Tibial artery (tissue), 4 donors: Measurements from ENCODE around the gene NDUFS7.

Experiments
- DNase-seq, 2 donors: peaks; one replicate each; pipeline ENCODE4 v3.0.0-alpha.2; 2019
- H3K27ac ChIP-seq, 2 donors: fragments of 200-600 bp; sonication (generic) in 1 of 2; 1 replicate in 1 of 2; 2 replicates in 1 of 2; pipeline ENCODE4 v1.5.1; 2018 to 2019; ENCODE audit warnings: mild to moderate bottlenecking in 1 of 2
- H3K27me3 ChIP-seq, 2 donors: fragments of 200-600 bp; sonication (generic) in 1 of 2; one replicate each; pipeline versions ENCODE4 v1.5.1 to v1.6.0; 2016 to 2019
- H3K36me3 ChIP-seq, 3 donors: fragments of 200-600 bp; sonication (generic) in 2 of 3; one replicate each; pipeline ENCODE4 v1.5.1; 2016 to 2019; ENCODE audit warnings: mild to moderate bottlenecking in 2 of 3
- H3K4me1 ChIP-seq, 4 donors: fragments of 200-600 bp; sonication (generic) in 2 of 4; 1 replicate in 3 of 4; 2 replicates in 1 of 4; pipeline ENCODE4 v1.5.1; 2016 to 2019
- H3K4me3 ChIP-seq, 2 donors: fragments of 200-600 bp; sonication (generic) in 1 of 2; 1 replicate in 1 of 2; 2 replicates in 1 of 2; pipeline ENCODE4 v1.5.1; 2018 to 2019; ENCODE audit warnings: mild to moderate bottlenecking in 2 of 2
- H3K9me3 ChIP-seq, 3 donors: fragments of 200-600 bp; sonication (generic) in 1 of 3; one replicate each; pipeline ENCODE4 v1.5.1; 2016 to 2019
- intact Hi-C: fragments of 100-400 bp; cut with DNase I; formaldehyde crosslinking; loops from one replicate; pipeline ENCODE4 v1.15.0; 2023; ENCODE audit warnings: low total_unique reads
- TF ChIP-seq, protein P1 (sequence below), 2 experiments: fragments of 200-600 bp in 1 of 2; fragments of 450-650 bp in 1 of 2; IDR thresholded peaks; one replicate each; pipeline ENCODE4 v1.5.1; 2017 to 2019; ENCODE audit warnings: antibody characterized with exemption in 2 of 2, mild to moderate bottlenecking in 1 of 2, moderate library complexity in 1 of 2

Gene NDUFS7

DNA sequence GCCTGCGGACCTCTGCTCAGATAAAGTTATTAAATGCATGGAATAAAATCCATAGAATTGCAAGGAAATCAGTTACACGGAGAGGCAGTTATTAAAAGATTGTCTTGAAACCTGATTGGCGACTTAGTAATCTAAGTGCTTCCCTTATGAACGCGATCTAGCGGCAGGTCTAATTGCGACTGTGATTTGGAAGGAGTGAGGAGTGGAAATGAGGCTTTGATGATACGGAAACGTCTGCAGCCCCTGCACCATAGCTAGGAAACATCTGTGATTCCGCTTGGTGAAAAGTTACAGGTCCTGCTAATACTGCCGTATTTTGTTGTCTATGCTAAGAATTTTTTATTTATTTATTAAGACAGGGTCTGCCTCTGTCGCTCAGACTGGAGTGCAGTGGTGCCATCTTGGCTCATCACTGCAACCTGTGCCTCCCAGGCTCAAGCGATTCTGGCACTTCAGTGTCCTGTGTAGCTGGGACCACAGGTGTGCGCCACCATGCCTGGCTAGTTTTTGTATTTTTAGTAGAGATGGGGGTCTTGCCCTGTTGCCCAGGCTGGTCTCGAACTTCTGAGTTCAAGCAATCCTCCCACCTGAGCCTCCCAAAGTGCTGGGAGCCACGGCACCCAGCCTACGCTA is 887 bp downstream of the NDUFS7 start:
- Histone ChIP-seq H3K27me3 (no peaks in the 10 kb centered on the region), H3K4me1 (peaks cover 0 to 31% (median 21%) of the 10 kb centered on the region in 4 donors), H3K27ac (peak overlapping the region; percentile 84 to 90), H3K4me3 (peak overlapping the region; percentile 89 to 92), H3K9me3 (no peaks in the 10 kb centered on the region), H3K36me3 (peaks cover 15 to 32% (median 18%) of the 10 kb centered on the region in 3 donors)
- TF ChIP-seq, protein P1, sequence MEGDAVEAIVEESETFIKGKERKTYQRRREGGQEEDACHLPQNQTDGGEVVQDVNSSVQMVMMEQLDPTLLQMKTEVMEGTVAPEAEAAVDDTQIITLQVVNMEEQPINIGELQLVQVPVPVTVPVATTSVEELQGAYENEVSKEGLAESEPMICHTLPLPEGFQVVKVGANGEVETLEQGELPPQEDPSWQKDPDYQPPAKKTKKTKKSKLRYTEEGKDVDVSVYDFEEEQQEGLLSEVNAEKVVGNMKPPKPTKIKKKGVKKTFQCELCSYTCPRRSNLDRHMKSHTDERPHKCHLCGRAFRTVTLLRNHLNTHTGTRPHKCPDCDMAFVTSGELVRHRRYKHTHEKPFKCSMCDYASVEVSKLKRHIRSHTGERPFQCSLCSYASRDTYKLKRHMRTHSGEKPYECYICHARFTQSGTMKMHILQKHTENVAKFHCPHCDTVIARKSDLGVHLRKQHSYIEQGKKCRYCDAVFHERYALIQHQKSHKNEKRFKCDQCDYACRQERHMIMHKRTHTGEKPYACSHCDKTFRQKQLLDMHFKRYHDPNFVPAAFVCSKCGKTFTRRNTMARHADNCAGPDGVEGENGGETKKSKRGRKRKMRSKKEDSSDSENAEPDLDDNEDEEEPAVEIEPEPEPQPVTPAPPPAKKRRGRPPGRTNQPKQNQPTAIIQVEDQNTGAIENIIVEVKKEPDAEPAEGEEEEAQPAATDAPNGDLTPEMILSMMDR (IDR thresholded peaks at IDR 0.05): no peak
- no peak for DNase-seq
- intact Hi-C loops: no loop called here

DNA sequence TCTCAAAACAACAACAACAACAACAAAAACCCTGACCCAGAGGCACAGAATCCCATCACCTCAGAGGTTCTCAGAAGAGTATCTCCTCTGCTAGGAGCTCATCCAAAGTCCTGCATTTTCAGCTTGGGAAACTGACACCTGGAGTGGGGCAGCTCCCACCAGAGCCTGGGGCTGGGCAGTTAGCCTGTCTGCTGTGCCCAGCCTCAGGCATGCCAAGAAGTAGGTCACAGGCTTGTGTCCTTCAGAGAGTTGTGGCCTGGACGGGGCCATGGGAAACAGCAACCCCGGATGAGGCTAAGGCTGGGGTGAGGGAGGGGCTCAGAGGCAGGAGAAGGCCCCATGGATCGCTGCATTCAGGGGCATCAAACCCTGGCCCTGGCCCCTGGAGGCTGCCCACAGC is 2.1 kb downstream of the NDUFS7 start:
- no peak overlapping the region for H3K4me3 ChIP-seq
- no peak for DNase-seq
- no peaks in the 10 kb centered on the region for H3K27me3 ChIP-seq
- no peak overlapping the region for H3K27ac ChIP-seq
- H3K36me3 ChIP-seq: peaks cover 22 to 45% (median 27%) of the 10 kb centered on the region in 3 donors
- TF ChIP-seq, protein P1 (IDR thresholded peaks at IDR 0.05): no peak
- intact Hi-C loops: no loop called here
- H3K9me3 ChIP-seq: no peaks in the 10 kb centered on the region
- peaks cover 0 to 31% (median 21%) of the 10 kb centered on the region in 4 donors for H3K4me1 ChIP-seq

DNA sequence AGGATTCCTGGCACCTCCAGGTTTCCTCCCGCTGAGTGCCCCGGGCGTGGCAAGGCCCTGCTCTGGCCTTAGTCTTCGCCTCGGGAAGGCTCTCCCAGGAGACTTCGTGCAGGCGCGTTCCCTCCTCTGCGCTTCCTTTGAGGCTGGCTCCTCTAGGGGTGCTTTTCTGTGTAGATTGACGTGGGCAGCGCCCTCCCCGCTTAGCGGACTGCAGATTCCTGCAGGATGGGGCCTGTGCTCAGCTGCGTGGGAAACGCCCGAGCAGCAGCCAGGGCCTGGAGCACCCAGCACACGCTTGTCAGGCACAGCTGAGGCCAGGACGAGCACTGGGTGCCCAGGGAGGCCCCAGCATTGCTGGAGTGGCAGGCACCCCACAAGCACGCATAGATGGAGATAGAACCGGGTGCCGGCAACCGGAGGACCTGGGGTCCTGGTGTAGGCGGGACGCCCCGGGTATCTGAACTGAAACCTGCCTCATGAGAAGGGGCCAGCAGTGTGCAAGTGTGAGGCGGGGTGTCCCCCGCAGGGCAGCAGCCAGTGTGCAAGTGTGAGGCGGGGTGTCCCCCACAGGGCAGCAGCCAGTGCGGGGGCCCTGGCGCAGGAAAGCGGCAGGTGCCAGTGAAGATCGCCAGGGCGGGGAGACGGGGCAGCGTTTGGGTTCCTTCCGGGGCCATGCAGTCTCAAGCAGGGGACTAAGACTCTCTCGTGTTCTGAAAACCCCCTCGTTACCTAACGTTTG is 3.4 kb downstream of the NDUFS7 start:
- TF ChIP-seq, protein P1 (IDR thresholded peaks at IDR 0.05): no peak
- no peaks in the 10 kb centered on the region for H3K27me3 ChIP-seq
- intact Hi-C loops: no loop called here
- no peaks in the 10 kb centered on the region for H3K9me3 ChIP-seq
- H3K27ac ChIP-seq: no peak overlapping the region
- H3K4me1 ChIP-seq: peaks cover 0 to 31% (median 21%) of the 10 kb centered on the region in 4 donors
- H3K36me3 ChIP-seq: peaks cover 30 to 58% (median 40%) of the 10 kb centered on the region in 3 donors
- H3K4me3 ChIP-seq: no peak overlapping the region
- DNase-seq: no peak

DNA sequence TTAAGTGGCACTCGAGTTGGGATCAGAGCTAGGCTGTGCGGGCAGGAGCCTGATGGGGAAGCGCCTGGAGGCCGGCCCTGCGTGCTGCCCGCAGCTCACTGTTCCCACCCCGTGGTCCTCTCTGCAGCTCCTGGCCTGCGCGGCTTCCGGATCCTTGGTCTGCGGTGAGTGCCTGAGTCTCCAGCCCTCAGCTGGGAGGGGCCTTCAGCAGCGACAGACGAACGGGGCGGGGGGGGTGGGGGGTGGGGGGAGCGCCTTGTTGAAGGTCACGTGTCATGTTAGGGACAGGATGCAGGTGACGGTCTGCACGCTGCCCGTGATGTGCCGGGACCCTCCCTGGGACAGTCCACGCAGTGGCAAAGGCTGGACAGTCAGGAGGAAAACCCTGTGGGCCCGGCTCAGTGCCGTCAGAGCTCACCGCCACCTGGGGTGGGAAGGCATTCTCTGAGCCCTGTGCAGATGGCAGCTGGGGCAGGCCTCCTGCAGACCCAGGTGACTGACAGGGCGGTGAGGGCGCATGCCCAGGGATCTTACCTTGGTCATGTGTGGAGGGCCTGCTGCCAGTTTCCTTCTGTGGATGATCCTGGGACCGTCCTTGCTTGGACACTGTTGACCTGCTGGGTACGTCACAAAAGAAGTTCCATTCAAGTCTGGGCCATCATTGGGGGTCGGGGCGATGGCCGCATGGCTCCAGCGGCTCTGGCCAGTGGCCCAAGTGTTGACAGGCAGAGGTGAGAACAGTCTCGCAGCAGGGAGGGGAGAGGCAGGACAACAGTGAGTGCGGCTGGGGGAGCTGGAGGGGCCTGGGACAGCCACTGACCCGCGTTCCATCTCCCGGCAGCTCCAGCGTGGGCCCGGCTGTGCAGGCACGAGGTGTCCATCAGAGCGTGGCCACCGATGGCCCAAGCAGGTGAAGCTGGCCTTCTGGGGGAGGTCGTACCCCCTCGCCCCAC is 4.3 kb downstream of the NDUFS7 start:
- TF ChIP-seq, protein P1 (IDR thresholded peaks at IDR 0.05): no peak
- no peaks in the 10 kb centered on the region for H3K27me3 ChIP-seq
- H3K27ac ChIP-seq: no peak overlapping the region
- DNase-seq: no peak
- intact Hi-C loops: no loop called here
- H3K4me3 ChIP-seq: no peak overlapping the region
- H3K36me3 ChIP-seq: peaks cover 37 to 66% (median 48%) of the 10 kb centered on the region in 3 donors
- peaks cover 0 to 26% (median 21%) of the 10 kb centered on the region in 4 donors for H3K4me1 ChIP-seq
- H3K9me3 ChIP-seq: no peaks in the 10 kb centered on the region

GRCh38 chr19:1388637-1389026 is 4.9 kb downstream of the NDUFS7 start:
- H3K36me3 ChIP-seq: peaks cover 43 to 73% (median 54%) of the 10 kb centered on the region in 3 donors
- intact Hi-C loops: no loop called here
- no peak overlapping the region for H3K4me3 ChIP-seq

More at GRCh38 chr19:1388637-1389026, 4.9 kb downstream of the NDUFS7 start:
- Histone ChIP-seq H3K4me1 (peaks cover 0 to 24% (median 21%) of the 10 kb centered on the region in 4 donors), H3K9me3 (no peaks in the 10 kb centered on the region), H3K27ac (no peak overlapping the region), H3K27me3 (no peaks in the 10 kb centered on the region)
- DNase-seq: no peak
- TF ChIP-seq, protein P1 (IDR thresholded peaks at IDR 0.05): no peak
